Amniotic stem cell (primary cell): ENCODE results near the gene KDM3B.
"Not testable (repeated sequence)": the region's sequence is repeated elsewhere in the genome, so short reads cannot be mapped to it uniquely, and the experiment has no call there.

Experiments
- DNase-seq: peaks from one replicate; lab custom pipeline; 2025; lab: John Stamatoyannopoulos, UW

Gene KDM3B

DNA sequence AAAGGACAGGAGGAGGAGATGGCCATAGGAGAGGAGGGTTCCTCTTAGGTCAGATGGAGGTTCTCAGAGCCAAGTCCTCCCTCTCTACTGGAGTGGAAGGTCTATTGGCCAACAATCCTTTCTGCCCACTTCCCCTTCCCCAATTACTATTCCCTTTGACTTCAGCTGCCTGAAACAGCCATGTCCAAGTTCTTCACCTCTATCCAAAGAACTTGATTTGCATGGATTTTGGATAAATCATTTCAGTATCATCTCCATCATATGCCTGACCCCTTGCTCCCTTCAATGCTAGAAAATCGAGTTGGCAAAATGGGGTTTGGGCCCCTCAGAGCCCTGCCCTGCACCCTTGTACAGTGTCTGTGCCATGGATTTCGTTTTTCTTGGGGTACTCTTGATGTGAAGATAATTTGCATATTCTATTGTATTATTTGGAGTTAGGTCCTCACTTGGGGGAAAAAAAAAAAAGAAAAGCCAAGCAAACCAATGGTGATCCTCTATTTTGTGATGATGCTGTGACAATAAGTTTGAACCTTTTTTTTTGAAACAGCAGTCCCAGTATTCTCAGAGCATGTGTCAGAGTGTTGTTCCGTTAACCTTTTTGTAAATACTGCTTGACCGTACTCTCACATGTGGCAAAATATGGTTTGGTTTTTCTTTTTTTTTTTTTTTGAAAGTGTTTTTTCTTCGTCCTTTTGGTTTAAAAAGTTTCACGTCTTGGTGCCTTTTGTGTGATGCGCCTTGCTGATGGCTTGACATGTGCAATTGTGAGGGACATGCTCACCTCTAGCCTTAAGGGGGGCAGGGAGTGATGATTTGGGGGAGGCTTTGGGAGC is 115.9 kb downstream of the KDM3B start:
- DNase-seq: peak; percentile 58

DNA sequence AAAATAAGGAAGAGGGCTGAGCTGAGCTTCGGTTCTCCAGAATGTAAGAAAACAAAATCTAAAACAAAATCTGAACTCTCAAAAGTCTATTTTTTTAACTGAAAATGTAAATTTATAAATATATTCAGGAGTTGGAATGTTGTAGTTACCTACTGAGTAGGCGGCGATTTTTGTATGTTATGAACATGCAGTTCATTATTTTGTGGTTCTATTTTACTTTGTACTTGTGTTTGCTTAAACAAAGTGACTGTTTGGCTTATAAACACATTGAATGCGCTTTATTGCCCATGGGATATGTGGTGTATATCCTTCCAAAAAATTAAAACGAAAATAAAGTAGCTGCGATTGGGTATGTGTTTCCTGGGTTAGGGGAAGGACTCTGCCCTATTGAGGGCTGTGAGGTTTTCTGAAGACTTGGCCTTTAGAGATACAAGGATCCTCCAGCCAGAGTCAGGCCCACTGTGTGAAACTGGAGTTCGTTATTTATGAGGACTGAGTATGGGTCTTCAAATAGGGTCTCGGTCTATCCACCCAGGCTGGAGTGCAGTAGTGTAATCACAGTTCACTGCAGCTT is 116.6 kb downstream of the KDM3B start:
- peak; percentile 58 for DNase-seq

DNA sequence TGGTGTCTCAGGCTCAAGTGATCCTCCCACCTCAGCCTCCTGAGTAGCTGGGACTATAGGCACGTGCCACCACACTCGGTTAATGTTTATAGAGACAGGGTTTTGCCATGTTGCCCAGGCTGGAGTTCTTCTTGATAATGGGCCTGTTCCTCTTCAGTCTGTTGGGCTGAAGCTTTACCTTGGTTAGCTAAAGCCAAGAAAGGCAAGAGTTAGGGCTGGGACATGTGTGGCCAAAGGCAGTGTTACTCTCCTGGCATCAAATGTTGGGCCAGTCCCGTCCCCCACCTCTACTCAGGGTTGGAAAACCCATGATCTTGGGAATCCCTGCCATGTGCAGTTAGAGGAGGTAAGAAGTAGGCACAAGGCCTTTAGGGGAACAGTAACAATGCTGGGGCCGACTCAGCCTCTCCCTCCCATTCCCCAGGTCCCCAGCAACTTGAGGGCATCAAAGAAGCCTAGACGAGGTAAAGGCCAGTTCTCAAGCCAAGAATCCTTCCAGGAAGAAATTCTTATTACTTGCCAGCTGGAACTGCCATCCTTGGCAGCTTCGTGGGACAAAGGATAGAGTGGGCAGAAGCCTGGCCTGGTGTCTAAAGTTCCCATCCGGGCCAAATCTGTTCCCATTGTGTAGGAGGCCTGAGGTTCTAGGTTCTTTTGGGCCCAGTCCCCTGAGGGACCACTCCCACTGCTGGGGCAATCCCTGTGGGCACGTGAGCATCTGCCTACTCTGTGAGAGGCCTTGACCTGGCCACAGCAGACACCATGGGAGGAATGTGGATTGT is 117.2 kb downstream of the KDM3B start:
- DNase-seq: peak; percentile 93

DNA sequence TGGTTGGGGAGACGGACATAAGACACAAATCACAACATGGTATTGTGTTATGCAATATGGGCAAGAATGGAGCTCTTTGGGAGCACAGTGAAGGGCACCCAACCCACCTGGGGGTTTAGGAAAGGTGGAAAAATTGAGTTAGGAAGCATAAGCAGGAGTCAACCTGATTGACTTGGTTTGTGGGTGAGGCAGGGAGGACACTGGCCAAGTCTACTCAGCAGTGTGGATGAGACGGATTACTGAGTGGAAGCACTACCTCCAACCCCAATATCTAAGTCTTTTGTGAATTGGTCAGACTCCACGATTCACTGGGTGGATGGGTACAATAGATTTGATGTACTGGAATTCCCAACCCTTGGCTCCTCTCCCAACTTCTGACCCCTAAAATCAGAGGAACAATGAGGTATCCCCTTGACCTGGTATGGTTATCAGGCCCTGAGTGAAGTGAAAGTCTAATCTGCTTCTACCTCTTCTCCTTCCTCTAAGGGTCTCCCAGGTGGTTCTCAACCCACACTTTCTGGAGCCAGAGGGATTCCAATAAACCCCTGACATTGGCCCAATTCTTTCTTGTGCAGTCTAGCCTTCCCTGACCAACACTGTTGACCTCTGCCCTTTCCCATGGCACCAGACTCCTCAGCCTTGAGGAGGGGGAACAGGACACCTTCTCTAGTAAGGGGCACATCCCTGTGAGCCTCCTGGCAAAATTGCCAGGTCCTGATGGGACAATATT is 118.0 kb downstream of the KDM3B start:
- DNase-seq: no peak

DNA sequence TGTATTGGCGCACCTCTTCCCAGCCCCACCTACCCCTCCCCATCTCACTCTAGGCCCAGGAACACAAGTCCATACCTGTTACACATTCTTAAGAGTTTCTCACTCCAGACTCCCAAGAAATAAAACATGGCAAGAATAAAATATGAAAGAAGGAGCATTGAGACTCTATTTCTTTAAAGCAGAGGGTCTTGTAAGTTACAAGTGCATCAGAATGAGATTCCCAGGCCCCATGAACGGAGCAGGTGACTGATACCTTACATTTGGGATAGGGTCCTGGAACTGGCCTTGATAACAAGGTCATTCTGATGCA is 118.5 kb downstream of the KDM3B start:
- no peak for DNase-seq

DNA sequence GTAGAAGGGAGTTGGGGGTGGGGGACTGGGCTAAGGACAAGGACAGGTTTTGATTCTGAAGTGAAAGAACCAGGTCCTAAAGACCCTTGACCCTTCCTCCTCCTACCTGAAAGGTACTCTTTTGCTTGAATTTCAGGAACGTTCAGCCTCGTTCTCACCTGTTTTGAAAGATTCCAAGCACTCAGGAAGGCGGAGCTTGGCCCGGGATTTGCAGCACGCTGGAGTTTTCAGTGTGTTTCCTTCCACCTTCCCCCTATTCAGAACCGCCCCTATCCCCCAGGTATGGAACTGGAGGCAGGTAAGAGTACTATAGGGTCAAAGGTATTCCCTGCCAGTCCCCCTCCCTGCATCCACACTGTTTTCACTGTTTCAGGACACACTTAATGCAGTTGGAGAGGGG is 119.9 kb downstream of the KDM3B start:
- no peak for DNase-seq

DNA sequence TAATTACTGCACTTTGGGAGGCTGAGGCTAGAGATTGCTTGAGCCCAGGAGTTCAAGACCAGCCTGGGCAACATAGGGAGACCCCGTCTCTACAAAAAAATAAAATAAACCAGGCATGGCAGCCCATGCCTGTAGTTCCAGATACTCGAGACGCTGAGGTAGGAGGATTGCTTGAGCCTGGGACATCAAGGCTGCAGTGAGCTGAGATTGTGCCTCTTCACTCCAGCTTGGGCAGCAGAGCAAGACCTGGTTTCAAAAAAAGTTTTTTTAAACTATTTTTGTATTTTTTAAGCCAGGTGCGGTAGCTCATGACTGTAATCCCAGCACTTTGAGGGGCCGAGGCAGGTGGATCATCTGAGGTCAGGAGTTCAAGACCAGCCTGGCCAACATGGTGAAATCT is 120.7 kb downstream of the KDM3B start:
- DNase-seq: not testable (repeated sequence)

DNA sequence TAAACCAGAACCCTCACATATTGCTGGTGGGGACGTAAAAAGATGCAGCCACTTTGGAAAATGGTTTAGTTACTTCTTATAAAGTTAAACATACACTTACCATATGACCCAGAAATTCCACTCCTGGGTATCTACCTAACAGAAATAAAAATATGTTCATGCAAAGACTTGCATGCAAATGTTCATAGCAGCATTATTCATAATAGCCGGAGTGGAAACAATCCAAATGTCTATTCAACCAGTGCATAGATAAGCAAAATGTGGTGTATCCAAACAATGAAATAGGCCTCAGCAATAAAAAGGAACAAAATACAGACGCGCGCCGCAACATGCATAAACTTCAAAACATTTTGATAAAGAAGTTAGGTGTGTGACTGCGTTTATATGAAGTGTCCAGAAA is 124.4 kb downstream of the KDM3B start:
- DNase-seq: no peak

DNA sequence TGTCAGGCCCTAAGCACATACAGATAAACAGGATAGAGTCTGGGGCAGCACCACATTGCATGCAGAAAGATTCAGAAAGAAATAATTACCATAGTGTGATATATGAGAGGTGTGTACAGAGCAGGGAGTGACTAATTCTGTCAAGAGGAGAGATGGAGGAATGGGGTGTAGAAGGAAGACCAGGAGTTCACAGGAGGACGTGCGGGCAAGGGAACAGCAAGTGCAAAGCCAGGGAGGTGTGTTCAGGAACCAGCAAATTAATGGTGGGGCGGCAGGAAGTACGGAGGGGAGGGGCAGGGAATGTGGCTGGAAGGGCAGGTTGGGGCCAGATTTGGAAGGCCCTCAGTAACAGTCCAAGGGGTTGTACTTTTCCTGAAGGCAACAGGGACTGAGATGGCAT is 130.2 kb downstream of the KDM3B start:
- no peak for DNase-seq
